ENCODE data around the gene HEATR5A. TPM values are rescaled to one million over a fixed set of nuclear protein-coding genes. Genes with fewer than 3 reads are reported as not detected.
"Not testable (repeated sequence)": the region's sequence is repeated elsewhere in the genome, so short reads cannot be mapped to it uniquely, and the experiment has no call there.

The HEATR5A gene
- total RNA-seq, 2 donors from 2014 or later: 10.0 to 16.3 TPM

DNA sequence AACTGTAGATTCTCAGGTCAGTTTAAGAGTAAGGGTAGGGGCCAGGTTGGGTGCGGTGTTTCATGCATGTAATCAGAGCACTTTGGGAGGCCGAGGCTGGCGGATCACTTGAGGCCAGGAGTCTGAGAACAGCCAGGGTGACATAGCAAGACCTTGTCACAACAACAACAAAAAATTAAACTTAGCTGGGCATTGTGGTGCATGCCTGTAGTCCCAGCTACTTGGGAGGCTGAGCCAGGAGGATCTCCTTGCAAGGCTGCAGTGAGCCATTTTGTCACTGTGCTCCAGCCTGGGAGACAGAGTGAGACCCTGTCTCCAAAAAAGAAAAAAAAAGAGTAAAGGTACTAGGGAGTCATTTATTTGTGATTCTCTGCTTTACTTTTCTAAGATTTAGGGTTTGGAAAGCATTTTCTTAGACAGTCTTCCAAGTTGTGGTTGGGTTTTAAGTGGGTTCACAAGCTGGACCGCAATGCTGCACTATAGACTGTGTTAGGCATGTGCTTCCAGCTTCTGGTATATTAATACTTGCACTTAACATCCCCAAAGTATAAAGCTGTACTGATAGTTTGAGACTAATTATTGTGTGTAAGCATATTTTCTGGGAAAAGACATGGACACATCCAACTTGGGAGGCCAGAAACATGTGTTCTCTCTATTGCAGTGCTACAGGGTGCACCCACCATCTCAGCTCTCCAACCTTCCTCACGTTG is 163.7 kb downstream of the HEATR5A start:
- Histone ChIP-seq H3K27me3 (replicated peaks; ENCODE audit: insufficient read depth) (no peaks in the 10 kb centered on the region), H3K4me1 (replicated peaks) (no peaks in the 10 kb centered on the region), H3K36me3 (no peaks in the 10 kb centered on the region), H3K9me3 (no peaks in the 10 kb centered on the region), H3K4me3 (no peak overlapping the region), H3K27ac (no peak overlapping the region)
- 88% methylated on average over 5 of the region's 5 CpGs for WGBS
- TF ChIP-seq CTCF (IDR thresholded peaks at IDR 0.05) (no peak), POLR2A (IDR thresholded peaks at IDR 0.05) (no peak), POLR2AphosphoS5 (IDR thresholded peaks at IDR 0.05) (no peak)
- DNase-seq (ENCODE audit: low spot score): no peak
- intact Hi-C loops (cut with DNase I): no loop called here

- DNase-seq (ENCODE audit: low spot score); H3K27ac ChIP-seq; intact Hi-C loops (cut with DNase I); H3K9me3 ChIP-seq; H3K4me1 ChIP-seq (replicated peaks); H3K36me3 ChIP-seq; H3K27me3 ChIP-seq (replicated peaks; ENCODE audit: insufficient read depth); H3K4me3 ChIP-seq: not testable (repeated sequence)
- WGBS: 98% methylated on average over 4 of the region's 4 CpGs
Observed at GRCh38 chr14:31255918-31256317, 164.4 kb downstream of the HEATR5A start.

DNA sequence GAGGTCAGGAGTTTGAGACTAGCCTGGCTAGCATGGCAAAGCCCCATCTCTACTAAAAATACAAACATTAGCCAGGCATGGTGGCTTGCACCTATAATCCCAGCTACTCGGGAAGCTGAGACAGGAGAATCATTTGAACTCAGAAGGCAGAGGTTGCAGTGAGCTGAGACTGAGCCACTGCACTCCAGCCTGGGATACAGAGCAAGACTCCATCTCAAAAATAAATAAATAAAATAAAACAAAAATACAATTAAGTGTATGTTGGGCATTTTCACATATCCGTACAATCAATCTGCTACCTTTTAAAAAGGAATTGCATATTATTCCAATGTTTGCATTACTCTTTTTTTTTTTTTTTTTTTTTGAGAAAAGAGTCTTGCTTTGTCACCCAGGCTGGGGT is 165.1 kb downstream of the HEATR5A start:
- H3K36me3 ChIP-seq: no peaks in the 10 kb centered on the region
- H3K27ac ChIP-seq: no peak overlapping the region
- DNase-seq (ENCODE audit: low spot score): no peak
- no peaks in the 10 kb centered on the region for H3K4me1 ChIP-seq (replicated peaks)
- H3K9me3 ChIP-seq: no peaks in the 10 kb centered on the region
- 89% methylated on average over 2 of the region's 2 CpGs for WGBS
- no peak overlapping the region for H3K4me3 ChIP-seq
- TF ChIP-seq POLR2A (IDR thresholded peaks at IDR 0.05) (no peak), CTCF (IDR thresholded peaks at IDR 0.05) (no peak), POLR2AphosphoS5 (IDR thresholded peaks at IDR 0.05) (no peak)
- intact Hi-C loops (cut with DNase I): no loop called here
- no peaks in the 10 kb centered on the region for H3K27me3 ChIP-seq (replicated peaks; ENCODE audit: insufficient read depth)

- Histone ChIP-seq H3K4me1 (replicated peaks) (no peaks in the 10 kb centered on the region), H3K4me3 (no peak overlapping the region), H3K27me3 (replicated peaks; ENCODE audit: insufficient read depth) (no peaks in the 10 kb centered on the region), H3K36me3 (no peaks in the 10 kb centered on the region), H3K9me3 (no peaks in the 10 kb centered on the region), H3K27ac (no peak overlapping the region)
- 94% methylated on average over 9 of the region's 9 CpGs for WGBS
- no peak for DNase-seq (ENCODE audit: low spot score)
- intact Hi-C loops (cut with DNase I): no loop called here
- no peak for TF ChIP-seq CTCF (IDR thresholded peaks at IDR 0.05)
- TF ChIP-seq POLR2AphosphoS5 (IDR thresholded peaks at IDR 0.05): no peak
- TF ChIP-seq POLR2A (IDR thresholded peaks at IDR 0.05): no peak
Observed at GRCh38 chr14:31253746-31254471, 166.4 kb downstream of the HEATR5A start.

DNA sequence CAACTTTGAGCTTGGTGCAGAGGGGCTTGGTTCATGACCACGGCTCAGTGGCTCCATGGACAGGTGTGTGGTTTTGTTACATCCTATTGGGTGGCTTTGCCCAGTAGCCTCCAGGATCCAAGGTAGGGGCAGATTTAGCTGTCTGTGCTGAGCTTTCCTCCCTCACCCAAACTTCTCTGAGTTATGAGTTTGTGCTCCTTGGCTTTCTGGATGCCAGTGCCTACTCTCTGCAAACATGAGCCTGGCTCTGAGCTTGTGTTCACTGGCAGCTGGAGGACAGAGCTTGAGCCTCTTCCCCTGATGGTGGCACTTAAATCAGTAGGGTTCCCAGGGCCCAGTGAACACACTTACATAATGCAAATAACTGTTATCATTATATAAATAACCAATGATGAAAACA is 167.5 kb downstream of the HEATR5A start:
- Histone ChIP-seq H3K27ac (no peak overlapping the region), H3K4me1 (replicated peaks) (no peaks in the 10 kb centered on the region), H3K27me3 (replicated peaks; ENCODE audit: insufficient read depth) (no peaks in the 10 kb centered on the region), H3K4me3 (no peak overlapping the region), H3K36me3 (no peaks in the 10 kb centered on the region), H3K9me3 (no peaks in the 10 kb centered on the region)
- TF ChIP-seq POLR2A (IDR thresholded peaks at IDR 0.05) (no peak), CTCF (IDR thresholded peaks at IDR 0.05) (no peak), POLR2AphosphoS5 (IDR thresholded peaks at IDR 0.05) (no peak)
- intact Hi-C loops (cut with DNase I): no loop called here
- no peak for DNase-seq (ENCODE audit: low spot score)
- 65% methylated on average over 1 of the region's 1 CpG for WGBS

Measured in prostate gland (tissue), 2 donors.